ENCODE results near the gene SEPTIN12.

GRCh38 chr16:4800290-4801041 lies 12.3 kb upstream of the SEPTIN12 start:
- no peak for TF ChIP-seq CTCF (IDR thresholded peaks at IDR 0.05)
- no peak for TF ChIP-seq POLR2A (IDR thresholded peaks at IDR 0.05)
